Suprapubic skin (tissue), 4 donors: ENCODE data around the gene RPP25L. TPM values are rescaled to one million over a fixed set of nuclear protein-coding genes. Genes with fewer than 3 reads are reported as not detected.

Experiments
- DNase-seq, 2 donors: peaks; one replicate each; pipeline ENCODE4 v3.0.0-alpha.2; 2019; ENCODE audit warnings: low spot score in 2 of 2
- H3K27ac ChIP-seq: fragments of 200-600 bp; sonication (generic); one replicate; pipeline ENCODE4 v1.5.1; 2019
- H3K27me3 ChIP-seq: fragments of 200-600 bp; sonication (generic); one replicate; pipeline ENCODE4 v1.5.1; 2019
- H3K36me3 ChIP-seq: fragments of 200-600 bp; sonication (generic); one replicate; pipeline ENCODE4 v1.5.1; 2019
- H3K4me1 ChIP-seq: fragments of 200-600 bp; sonication (generic); one replicate; pipeline ENCODE4 v1.5.1; 2019
- H3K4me3 ChIP-seq: fragments of 200-600 bp; sonication (generic); one replicate; pipeline ENCODE4 v1.5.1; 2019; ENCODE audit warnings: mild to moderate bottlenecking
- H3K9me3 ChIP-seq: fragments of 200-600 bp; sonication (generic); one replicate; pipeline ENCODE4 v1.5.1; 2019
- CTCF ChIP-seq, 2 donors: fragments of 200-600 bp in 1 of 2; fragments of 450-650 bp in 1 of 2; sonication (generic) in 1 of 2; IDR thresholded peaks; one replicate each; pipeline ENCODE4 v1.5.1; 2016 to 2019; ENCODE audit warnings: antibody characterized with exemption in 2 of 2, mild to moderate bottlenecking in 1 of 2, moderate library complexity in 1 of 2
- EP300 ChIP-seq: sonication (generic); formaldehyde crosslinking; IDR thresholded peaks from one replicate; pipeline ENCODE4 v1.6.1; 2017; ENCODE audit warnings: antibody characterized with exemption
- POLR2A ChIP-seq, 2 donors: fragments of 450-650 bp; IDR thresholded peaks; one replicate each; pipeline ENCODE4 v1.6.1; 2017; ENCODE audit warnings: antibody characterized with exemption in 2 of 2, mild to moderate bottlenecking in 2 of 2, moderate library complexity in 2 of 2
- POLR2AphosphoS5 ChIP-seq, 3 donors: sonication (generic); formaldehyde crosslinking; IDR thresholded peaks; one replicate each; pipeline ENCODE4 v1.6.1; 2017; ENCODE audit warnings: antibody characterized with exemption in 3 of 3
- WGBS: methylation state at CpG from one replicate; pipeline ENCODE4 v1.1.5; 2018; 5-methylcytosine and 5-hydroxymethylcytosine counted together
- total RNA-seq, 4 donors: library from RNA; depleted of rRNA; stranded (reverse); fragments of >200 nt; gene quantifications; one replicate each; pipeline ENCODE4 v1.1.0, GENCODE V29; 2016

Gene RPP25L
- total RNA-seq, 4 donors from 2014 or later, result 20.3 to 50.4 (median 25.1) TPM

- TF ChIP-seq EP300 (no peak), POLR2AphosphoS5 (IDR thresholded peaks at IDR 0.05) (no peak), CTCF (IDR thresholded peaks at IDR 0.05) (no peak), POLR2A (IDR thresholded peaks at IDR 0.05) (no peak)
- Histone ChIP-seq H3K27me3 (peaks cover 12% of the 10 kb centered on the region), H3K27ac (no peak overlapping the region), H3K36me3 (no peaks in the 10 kb centered on the region), H3K4me3 (no peak overlapping the region), H3K4me1 (no peaks in the 10 kb centered on the region), H3K9me3 (no peaks in the 10 kb centered on the region)
- DNase-seq, result no peak
- WGBS, result 85% methylated on average over 6 of the region's 7 CpGs
Observed at GRCh38 chr9:34570809-34571480, 41.0 kb downstream of the RPP25L start.

GRCh38 chr9:34570376-34570775 lies 41.5 kb downstream of the RPP25L start:
- DNase-seq, result no peak
- no peak overlapping the region for H3K27ac ChIP-seq
- no peak for TF ChIP-seq CTCF (IDR thresholded peaks at IDR 0.05)
- TF ChIP-seq POLR2A (IDR thresholded peaks at IDR 0.05), result no peak
- no peak for TF ChIP-seq EP300
- TF ChIP-seq POLR2AphosphoS5 (IDR thresholded peaks at IDR 0.05), result no peak
- WGBS, result 62% methylated on average over 11 of the region's 11 CpGs
- no peaks in the 10 kb centered on the region for H3K9me3 ChIP-seq
- peaks cover 11% of the 10 kb centered on the region for H3K27me3 ChIP-seq
- H3K4me3 ChIP-seq, result no peak overlapping the region
- no peaks in the 10 kb centered on the region for H3K36me3 ChIP-seq
- no peaks in the 10 kb centered on the region for H3K4me1 ChIP-seq

- Histone ChIP-seq H3K4me1 (no peaks in the 10 kb centered on the region), H3K27ac (no peak overlapping the region), H3K36me3 (no peaks in the 10 kb centered on the region), H3K9me3 (no peaks in the 10 kb centered on the region), H3K27me3 (peaks cover 3% of the 10 kb centered on the region), H3K4me3 (no peak overlapping the region)
- TF ChIP-seq CTCF (IDR thresholded peaks at IDR 0.05) (no peak), POLR2AphosphoS5 (IDR thresholded peaks at IDR 0.05) (no peak), POLR2A (IDR thresholded peaks at IDR 0.05) (no peak), EP300 (no peak)
- DNase-seq, result no peak
- 97% methylated on average over 9 of the region's 12 CpGs for WGBS
Observed at GRCh38 chr9:34568774-34569173, 43.1 kb downstream of the RPP25L start.

- Histone ChIP-seq H3K27me3 (peaks cover 3% of the 10 kb centered on the region), H3K9me3 (no peaks in the 10 kb centered on the region), H3K4me3 (no peak overlapping the region), H3K27ac (no peak overlapping the region), H3K36me3 (no peaks in the 10 kb centered on the region), H3K4me1 (no peaks in the 10 kb centered on the region)
- DNase-seq, result no peak
- TF ChIP-seq POLR2AphosphoS5 (IDR thresholded peaks at IDR 0.05) (no peak), CTCF (IDR thresholded peaks at IDR 0.05) (no peak), EP300 (no peak), POLR2A (IDR thresholded peaks at IDR 0.05) (no peak)
- 85% methylated on average over 7 of the region's 7 CpGs for WGBS
Observed at GRCh38 chr9:34568133-34568532, 43.8 kb downstream of the RPP25L start.

GRCh38 chr9:34566972-34567371 lies 44.9 kb downstream of the RPP25L start:
- DNase-seq, result no peak
- Histone ChIP-seq H3K36me3 (no peaks in the 10 kb centered on the region), H3K27me3 (peaks cover 9% of the 10 kb centered on the region), H3K4me1 (no peaks in the 10 kb centered on the region), H3K27ac (no peak overlapping the region), H3K4me3 (no peak overlapping the region), H3K9me3 (no peaks in the 10 kb centered on the region)
- WGBS, result 85% methylated on average over 6 of the region's 6 CpGs
- TF ChIP-seq EP300, result no peak
- no peak for TF ChIP-seq POLR2A (IDR thresholded peaks at IDR 0.05)
- TF ChIP-seq POLR2AphosphoS5 (IDR thresholded peaks at IDR 0.05), result no peak
- TF ChIP-seq CTCF (IDR thresholded peaks at IDR 0.05), result no peak
